Osteoblast (primary cell): ENCODE data around the gene PBX1. TPM values are rescaled to one million over a fixed set of nuclear protein-coding genes. Genes with fewer than 3 reads are reported as not detected.

Experiments
- DNase-seq: peaks from one replicate; pipeline ENCODE4 v3.0.0; 2011; ENCODE audit warnings: low spot score, mixed read lengths; ENCODE audit not compliant: insufficient read length; ENCODE audit errors: missing footprints
- H2AFZ ChIP-seq: 2 replicates; pipeline ENCODE4 v1.6.0; 2011; ENCODE audit warnings: mild to moderate bottlenecking, low read length
- H3K27ac ChIP-seq: 2 replicates; pipeline ENCODE4 v1.5.1; 2011; ENCODE audit warnings: mild to moderate bottlenecking, low read depth, low read length, moderate library complexity
- H3K27me3 ChIP-seq: 2 replicates; pipeline ENCODE4 v1.6.0; 2012; ENCODE audit warnings: mild to moderate bottlenecking, control low read depth, inconsistent platforms, low read length, moderate library complexity; ENCODE audit not compliant: insufficient read depth
- H3K36me3 ChIP-seq: 2 replicates; pipeline ENCODE4 v1.5.1; 2011; ENCODE audit warnings: mild to moderate bottlenecking, low read length, control low read depth, moderate library complexity; ENCODE audit not compliant: insufficient read depth
- H3K4me1 ChIP-seq: 2 replicates; pipeline ENCODE4 v1.5.1; 2011; ENCODE audit warnings: mild to moderate bottlenecking, low read length, control low read depth, moderate library complexity; ENCODE audit not compliant: insufficient read depth
- H3K4me2 ChIP-seq: 2 replicates; pipeline ENCODE4 v1.6.0; 2011; ENCODE audit warnings: mild to moderate bottlenecking, low read length; ENCODE audit not compliant: insufficient read depth
- H3K4me3 ChIP-seq: fragments of 200-600 bp; sonication (generic); 3 replicates; pipeline ENCODE4 v1.5.1; 2012; ENCODE audit warnings: mild to moderate bottlenecking, low read length, inconsistent platforms; ENCODE audit not compliant: insufficient read depth
- H3K79me2 ChIP-seq: 2 replicates; pipeline ENCODE4 v1.6.0; 2012; ENCODE audit warnings: mild to moderate bottlenecking, low read length, control low read depth, inconsistent platforms; ENCODE audit not compliant: insufficient read depth
- H3K9me3 ChIP-seq: 2 replicates; pipeline ENCODE4 v1.5.1; 2011; ENCODE audit warnings: low read depth, low read length, control low read depth
- H4K20me1 ChIP-seq: 2 replicates; pipeline ENCODE4 v1.6.0; 2012; ENCODE audit warnings: mild to moderate bottlenecking, low read length, control low read depth; ENCODE audit not compliant: insufficient read depth
- total RNA-seq: library from RNA; depleted of rRNA; stranded (reverse); fragments of >200 nt; gene quantifications from 2 replicates; pipeline ENCODE4 v1.2.3, GENCODE V29; 2012
- TF ChIP-seq, protein P1 (sequence below): IDR thresholded peaks from 2 replicates; pipeline ENCODE4 v1.5.1; 2011; ENCODE audit warnings: mild to moderate bottlenecking, low read depth, low read length, moderate library complexity; ENCODE audit errors: extremely low read depth

Gene PBX1
- total RNA-seq, 1 donor: 10.1 TPM

DNA sequence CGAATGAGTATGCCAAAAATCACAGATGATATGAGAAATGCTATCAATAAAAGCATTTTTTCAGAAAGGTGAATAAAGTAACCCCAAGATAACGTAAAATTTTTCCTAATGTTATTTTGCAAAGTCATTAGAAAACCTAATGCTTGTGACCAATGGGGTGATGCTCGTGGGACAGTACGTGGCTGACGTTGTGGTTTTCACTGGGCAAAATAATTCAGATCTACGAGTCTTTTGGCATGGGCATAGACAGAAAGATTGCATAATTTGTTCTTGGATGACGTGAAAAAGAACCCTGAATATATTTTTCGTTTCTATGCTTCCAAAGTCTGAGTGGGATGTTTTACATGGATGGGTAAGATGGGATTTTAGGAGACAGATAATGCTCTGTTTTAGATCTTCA lies 71.0 kb downstream of the PBX1 start:
- no peaks in the 10 kb centered on the region for H4K20me1 ChIP-seq
- no peaks in the 10 kb centered on the region for H3K9me3 ChIP-seq
- DNase-seq: no peak
- no peak overlapping the region for H3K27ac ChIP-seq
- H3K27me3 ChIP-seq: no peaks in the 10 kb centered on the region
- no peak overlapping the region for H2AFZ ChIP-seq
- H3K4me1 ChIP-seq: no peaks in the 10 kb centered on the region
- no peak overlapping the region for H3K4me2 ChIP-seq
- no peaks in the 10 kb centered on the region for H3K79me2 ChIP-seq
- no peak overlapping the region for H3K4me3 ChIP-seq
- TF ChIP-seq, protein P1, sequence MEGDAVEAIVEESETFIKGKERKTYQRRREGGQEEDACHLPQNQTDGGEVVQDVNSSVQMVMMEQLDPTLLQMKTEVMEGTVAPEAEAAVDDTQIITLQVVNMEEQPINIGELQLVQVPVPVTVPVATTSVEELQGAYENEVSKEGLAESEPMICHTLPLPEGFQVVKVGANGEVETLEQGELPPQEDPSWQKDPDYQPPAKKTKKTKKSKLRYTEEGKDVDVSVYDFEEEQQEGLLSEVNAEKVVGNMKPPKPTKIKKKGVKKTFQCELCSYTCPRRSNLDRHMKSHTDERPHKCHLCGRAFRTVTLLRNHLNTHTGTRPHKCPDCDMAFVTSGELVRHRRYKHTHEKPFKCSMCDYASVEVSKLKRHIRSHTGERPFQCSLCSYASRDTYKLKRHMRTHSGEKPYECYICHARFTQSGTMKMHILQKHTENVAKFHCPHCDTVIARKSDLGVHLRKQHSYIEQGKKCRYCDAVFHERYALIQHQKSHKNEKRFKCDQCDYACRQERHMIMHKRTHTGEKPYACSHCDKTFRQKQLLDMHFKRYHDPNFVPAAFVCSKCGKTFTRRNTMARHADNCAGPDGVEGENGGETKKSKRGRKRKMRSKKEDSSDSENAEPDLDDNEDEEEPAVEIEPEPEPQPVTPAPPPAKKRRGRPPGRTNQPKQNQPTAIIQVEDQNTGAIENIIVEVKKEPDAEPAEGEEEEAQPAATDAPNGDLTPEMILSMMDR: no peak
- H3K36me3 ChIP-seq: no peaks in the 10 kb centered on the region

DNA sequence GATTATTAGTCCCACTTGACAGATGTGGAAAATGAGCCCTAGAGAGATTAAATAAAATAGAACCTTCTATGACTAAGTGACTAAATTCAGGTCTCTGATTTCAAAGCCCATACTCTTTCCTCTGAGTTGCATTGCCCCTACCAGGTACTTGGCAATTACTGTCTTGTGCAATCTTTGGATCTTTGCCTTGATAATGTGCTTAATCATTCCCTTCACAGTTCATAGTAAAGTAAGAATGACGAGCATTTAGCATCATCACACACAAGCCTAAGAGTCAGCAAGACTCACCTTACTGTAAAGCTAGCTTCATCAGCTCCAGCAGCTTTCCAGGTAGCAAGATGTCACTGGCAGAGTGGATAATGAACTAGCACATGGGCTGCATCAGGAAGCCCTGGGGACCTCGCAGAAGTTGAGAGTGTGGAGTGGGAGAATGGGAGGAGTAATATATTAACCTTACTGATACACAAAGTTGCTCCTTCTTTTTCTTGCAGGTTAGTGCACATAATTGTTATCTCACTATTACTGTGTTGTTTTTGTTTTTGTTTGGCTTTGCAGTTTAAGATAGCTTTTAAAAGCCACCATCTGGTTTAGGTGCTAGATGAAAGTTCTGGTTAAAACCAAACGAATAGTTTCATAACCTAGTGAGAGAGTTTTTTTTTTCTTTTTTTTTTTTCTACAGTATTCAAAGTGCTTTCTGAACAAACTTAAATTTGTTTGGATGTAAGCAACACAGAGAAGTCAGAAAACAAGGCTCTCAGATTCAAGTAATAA lies 71.8 kb downstream of the PBX1 start:
- Histone ChIP-seq H2AFZ (no peak overlapping the region), H3K27ac (no peak overlapping the region), H3K4me2 (no peak overlapping the region), H4K20me1 (no peaks in the 10 kb centered on the region), H3K4me1 (no peaks in the 10 kb centered on the region), H3K27me3 (no peaks in the 10 kb centered on the region), H3K36me3 (no peaks in the 10 kb centered on the region), H3K9me3 (no peaks in the 10 kb centered on the region), H3K79me2 (no peaks in the 10 kb centered on the region), H3K4me3 (no peak overlapping the region)
- TF ChIP-seq, protein P1: no peak
- DNase-seq: no peak

DNA sequence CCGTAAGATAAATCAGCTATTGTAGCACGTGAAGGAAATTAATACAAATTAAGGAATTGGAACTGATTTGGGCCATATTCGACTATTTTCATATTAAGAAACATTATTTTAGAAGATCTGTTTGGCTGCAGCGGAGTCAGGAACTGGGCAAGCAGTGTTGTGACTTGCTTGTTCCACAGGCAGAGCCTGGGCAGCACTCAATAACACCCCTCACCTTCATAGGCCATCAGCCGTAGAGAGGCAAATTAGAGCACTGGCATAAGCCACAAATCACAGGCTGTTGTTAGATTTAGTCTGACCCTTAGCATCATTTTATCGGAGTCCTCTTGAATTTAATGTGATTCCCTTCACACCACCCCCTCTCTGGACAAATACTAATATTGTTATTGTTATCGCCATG lies 72.8 kb downstream of the PBX1 start:
- no peak overlapping the region for H3K4me2 ChIP-seq
- H2AFZ ChIP-seq: no peak overlapping the region
- H3K4me3 ChIP-seq: no peak overlapping the region
- H3K79me2 ChIP-seq: no peaks in the 10 kb centered on the region
- TF ChIP-seq, protein P1: no peak
- no peaks in the 10 kb centered on the region for H3K36me3 ChIP-seq
- no peaks in the 10 kb centered on the region for H4K20me1 ChIP-seq
- H3K27ac ChIP-seq: no peak overlapping the region
- no peaks in the 10 kb centered on the region for H3K27me3 ChIP-seq
- H3K4me1 ChIP-seq: no peaks in the 10 kb centered on the region
- no peaks in the 10 kb centered on the region for H3K9me3 ChIP-seq
- DNase-seq: no peak

DNA sequence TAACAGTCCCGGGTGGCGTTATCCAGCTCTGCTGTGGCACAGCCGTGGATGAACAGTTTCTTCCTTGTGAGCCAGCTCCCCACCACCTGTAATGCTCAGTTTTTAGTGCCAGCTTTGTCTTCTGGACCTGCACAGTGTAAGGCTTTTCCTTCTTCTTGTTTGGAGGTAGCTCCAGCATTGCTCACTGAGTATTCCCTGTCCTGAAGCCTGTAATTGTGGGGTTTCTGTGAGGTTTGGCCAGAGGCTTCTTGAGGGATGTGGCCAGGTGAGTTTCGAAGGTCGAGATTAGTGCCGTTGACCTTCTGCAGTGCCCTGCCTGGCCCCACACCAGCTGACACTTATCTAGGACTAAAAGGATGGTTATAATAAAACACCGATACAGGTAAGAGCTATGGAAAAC lies 75.0 kb downstream of the PBX1 start:
- Histone ChIP-seq H3K36me3 (no peaks in the 10 kb centered on the region), H3K27me3 (no peaks in the 10 kb centered on the region), H3K27ac (no peak overlapping the region), H3K4me1 (peaks cover 10% of the 10 kb centered on the region), H3K9me3 (no peaks in the 10 kb centered on the region), H3K4me3 (no peak overlapping the region), H4K20me1 (no peaks in the 10 kb centered on the region), H3K4me2 (no peak overlapping the region), H3K79me2 (no peaks in the 10 kb centered on the region), H2AFZ (no peak overlapping the region)
- TF ChIP-seq, protein P1: no peak
- no peak for DNase-seq
